ENCODE results near the gene SNRNP48.

The SNRNP48 gene

GRCh38 chr6:7624796-7625710, 35.1 kb downstream of the SNRNP48 start:
- no peak overlapping the region for H3K27ac ChIP-seq (ENCODE audit: poor library complexity, severe bottlenecking)
- DNase-seq (ENCODE audit: low spot score) (no peak), ATAC-seq (ENCODE audit: low read depth) (no peak)
- H3K9me3 ChIP-seq (ENCODE audit: severe bottlenecking), result no peaks in the 10 kb centered on the region
- no peaks in the 10 kb centered on the region for H3K27me3 ChIP-seq (ENCODE audit: insufficient read depth, poor library complexity, severe bottlenecking)
- H3K4me1 ChIP-seq (ENCODE audit: insufficient read depth, poor library complexity, severe bottlenecking), result no peaks in the 10 kb centered on the region
- H3K36me3 ChIP-seq (ENCODE audit: low read depth), result no peaks in the 10 kb centered on the region
- H3K4me3 ChIP-seq (ENCODE audit: severe bottlenecking), result no peak overlapping the region
- TF ChIP-seq CTCF (IDR thresholded peaks at IDR 0.05; ENCODE audit: poor library complexity, severe bottlenecking), result peak; percentile 19

GRCh38 chr6:7628479-7628878, 38.5 kb downstream of the SNRNP48 start:
- H3K27ac ChIP-seq (ENCODE audit: poor library complexity, severe bottlenecking), result no peak overlapping the region
- no peaks in the 10 kb centered on the region for H3K27me3 ChIP-seq (ENCODE audit: insufficient read depth, poor library complexity, severe bottlenecking)
- no peak for TF ChIP-seq CTCF (IDR thresholded peaks at IDR 0.05; ENCODE audit: poor library complexity, severe bottlenecking)
- no peaks in the 10 kb centered on the region for H3K36me3 ChIP-seq (ENCODE audit: low read depth)
- no peaks in the 10 kb centered on the region for H3K9me3 ChIP-seq (ENCODE audit: severe bottlenecking)
- no peak for DNase-seq (ENCODE audit: low spot score)
- no peak overlapping the region for H3K4me3 ChIP-seq (ENCODE audit: severe bottlenecking)
- no peak for ATAC-seq (ENCODE audit: low read depth)
- no peaks in the 10 kb centered on the region for H3K4me1 ChIP-seq (ENCODE audit: insufficient read depth, poor library complexity, severe bottlenecking)

- Histone ChIP-seq H3K9me3 (ENCODE audit: severe bottlenecking) (no peaks in the 10 kb centered on the region), H3K4me3 (ENCODE audit: severe bottlenecking) (no peak overlapping the region), H3K4me1 (ENCODE audit: insufficient read depth, poor library complexity, severe bottlenecking) (no peaks in the 10 kb centered on the region), H3K36me3 (ENCODE audit: low read depth) (no peaks in the 10 kb centered on the region), H3K27ac (ENCODE audit: poor library complexity, severe bottlenecking) (no peak overlapping the region), H3K27me3 (ENCODE audit: insufficient read depth, poor library complexity, severe bottlenecking) (no peaks in the 10 kb centered on the region)
- DNase-seq (ENCODE audit: low spot score) (no peak), ATAC-seq (ENCODE audit: low read depth) (no peak)
- TF ChIP-seq CTCF (IDR thresholded peaks at IDR 0.05; ENCODE audit: poor library complexity, severe bottlenecking), result no peak
These were observed 38.9 kb downstream of the SNRNP48 start for GRCh38 chr6:7628909-7629308.

GRCh38 chr6:7629321-7629720, 39.3 kb downstream of the SNRNP48 start:
- Histone ChIP-seq H3K4me1 (ENCODE audit: insufficient read depth, poor library complexity, severe bottlenecking) (no peaks in the 10 kb centered on the region), H3K9me3 (ENCODE audit: severe bottlenecking) (no peaks in the 10 kb centered on the region), H3K36me3 (ENCODE audit: low read depth) (no peaks in the 10 kb centered on the region), H3K27ac (ENCODE audit: poor library complexity, severe bottlenecking) (no peak overlapping the region), H3K27me3 (ENCODE audit: insufficient read depth, poor library complexity, severe bottlenecking) (no peaks in the 10 kb centered on the region), H3K4me3 (ENCODE audit: severe bottlenecking) (no peak overlapping the region)
- DNase-seq (ENCODE audit: low spot score) (no peak), ATAC-seq (ENCODE audit: low read depth) (no peak)
- no peak for TF ChIP-seq CTCF (IDR thresholded peaks at IDR 0.05; ENCODE audit: poor library complexity, severe bottlenecking)

GRCh38 chr6:7630792-7631191, 40.8 kb downstream of the SNRNP48 start:
- no peaks in the 10 kb centered on the region for H3K36me3 ChIP-seq (ENCODE audit: low read depth)
- no peak overlapping the region for H3K27ac ChIP-seq (ENCODE audit: poor library complexity, severe bottlenecking)
- H3K4me1 ChIP-seq (ENCODE audit: insufficient read depth, poor library complexity, severe bottlenecking), result no peaks in the 10 kb centered on the region
- no peaks in the 10 kb centered on the region for H3K9me3 ChIP-seq (ENCODE audit: severe bottlenecking)
- TF ChIP-seq CTCF (IDR thresholded peaks at IDR 0.05; ENCODE audit: poor library complexity, severe bottlenecking), result no peak
- no peaks in the 10 kb centered on the region for H3K27me3 ChIP-seq (ENCODE audit: insufficient read depth, poor library complexity, severe bottlenecking)
- no peak for DNase-seq (ENCODE audit: low spot score)
- no peak for ATAC-seq (ENCODE audit: low read depth)
- H3K4me3 ChIP-seq (ENCODE audit: severe bottlenecking), result no peak overlapping the region
